Neutrophil (primary cell): ENCODE data around the gene STK40.

Source experiments
- H3K27ac ChIP-seq: fragments of 200-600 bp; sonication (generic); 2 replicates; pipeline ENCODE4 v1.5.1; 2016; ENCODE audit warnings: mild to moderate bottlenecking, moderate library complexity
- H3K27me3 ChIP-seq: fragments of 200-600 bp; sonication (generic); 2 replicates; pipeline ENCODE4 v1.6.0; 2016; ENCODE audit warnings: mild to moderate bottlenecking
- H3K36me3 ChIP-seq: fragments of 200-600 bp; sonication (generic); 2 replicates; pipeline ENCODE4 v1.5.1; 2017
- H3K4me1 ChIP-seq, 2 experiments: fragments of 200-600 bp in 1 of 2; sonication (generic) in 1 of 2; 1 replicate in 1 of 2; 2 replicates in 1 of 2; pipeline versions ENCODE4 v1.5.1 to v1.6.1; 2013 to 2016; ENCODE audit warnings: low read depth in 1 of 2, low read length in 1 of 2, mild to moderate bottlenecking in 1 of 2, moderate library complexity in 1 of 2; ENCODE audit not compliant: control insufficient read depth in 1 of 2, insufficient read depth in 1 of 2
- H3K4me3 ChIP-seq, 2 experiments: fragments of 200-600 bp in 1 of 2; sonication (generic) in 1 of 2; 1 replicate in 1 of 2; 2 replicates in 1 of 2; pipeline ENCODE4 v1.5.1; 2013 to 2016; ENCODE audit warnings: low read depth in 1 of 2, low read length in 1 of 2, mild to moderate bottlenecking in 1 of 2, moderate library complexity in 1 of 2
- H3K9me3 ChIP-seq: fragments of 200-600 bp; sonication (generic); 2 replicates; pipeline ENCODE4 v1.5.1; 2016
- CTCF ChIP-seq: fragments of 200-600 bp; sonication (generic); IDR thresholded peaks from 2 replicates; pipeline ENCODE4 v1.5.1; 2016; ENCODE audit warnings: antibody characterized with exemption

STK40 gene

GRCh38 chr1:36349241-36349671 lies 36.5 kb downstream of the STK40 start:
- Histone ChIP-seq H3K9me3 (no peaks in the 10 kb centered on the region), H3K27me3 (no peaks in the 10 kb centered on the region), H3K4me3 (peak overlapping the region; percentile 4 to 50), H3K4me1 (peaks cover 52 to 57% of the 10 kb centered on the region in 2 experiments), H3K27ac (peak overlapping the region; percentile 99), H3K36me3 (peaks cover 91% of the 10 kb centered on the region)
- TF ChIP-seq CTCF = no peak

- Histone ChIP-seq H3K4me3 (no peak overlapping the region), H3K27ac (peak overlapping the region; percentile 59), H3K36me3 (peaks cover 91% of the 10 kb centered on the region), H3K27me3 (no peaks in the 10 kb centered on the region), H3K9me3 (no peaks in the 10 kb centered on the region), H3K4me1 (peaks cover 70 to 71% of the 10 kb centered on the region in 2 experiments)
- TF ChIP-seq CTCF = no peak
Measured at GRCh38 chr1:36346741-36347370, 38.9 kb downstream of the STK40 start.

GRCh38 chr1:36345353-36345752 lies 40.4 kb downstream of the STK40 start:
- Histone ChIP-seq H3K27me3 (no peaks in the 10 kb centered on the region), H3K36me3 (peaks cover 93% of the 10 kb centered on the region), H3K27ac (peak overlapping the region; percentile 88), H3K4me3 (no peak overlapping the region), H3K9me3 (no peaks in the 10 kb centered on the region), H3K4me1 (peaks cover 56 to 60% of the 10 kb centered on the region in 2 experiments)
- TF ChIP-seq CTCF = no peak

- Histone ChIP-seq H3K36me3 (peaks cover 94% of the 10 kb centered on the region), H3K9me3 (no peaks in the 10 kb centered on the region), H3K27me3 (no peaks in the 10 kb centered on the region), H3K4me3 (no peak overlapping the region), H3K4me1 (peaks cover 56 to 60% of the 10 kb centered on the region in 2 experiments), H3K27ac (peak overlapping the region; percentile 88)
- no peak for TF ChIP-seq CTCF
Measured at GRCh38 chr1:36344395-36344680, 41.4 kb downstream of the STK40 start.

GRCh38 chr1:36343651-36344394 lies 41.9 kb downstream of the STK40 start:
- H3K27ac ChIP-seq = peak overlapping the region; percentile 88
- no peaks in the 10 kb centered on the region for H3K9me3 ChIP-seq
- H3K4me3 ChIP-seq = no peak overlapping the region
- peaks cover 56 to 60% of the 10 kb centered on the region in 2 experiments for H3K4me1 ChIP-seq
- TF ChIP-seq CTCF = no peak
- no peaks in the 10 kb centered on the region for H3K27me3 ChIP-seq
- H3K36me3 ChIP-seq = peaks cover 98% of the 10 kb centered on the region
